Trophoblast cell (in vitro differentiated cells and primary cell): ENCODE results near the gene ATG9A.
A peak's percentile ranks its signal among the peaks of the same experiment; 100 is the strongest.

ENCODE experiments used
- DNase-seq, 2 donors: peaks; one replicate each; pipeline ENCODE4 v3.0.0-alpha.2; 2016
- H2AFZ ChIP-seq: 2 replicates; pipeline ENCODE4 v1.6.1; 2013; ENCODE audit warnings: low read length, moderate library complexity, mild to moderate bottlenecking; ENCODE audit not compliant: insufficient read depth, poor library complexity
- H2AK5ac ChIP-seq: 2 replicates; pipeline ENCODE4 v1.6.1; 2013; ENCODE audit warnings: mild to moderate bottlenecking, low read length
- H2BK120ac ChIP-seq: 2 replicates; pipeline ENCODE4 v1.6.1; 2013; ENCODE audit warnings: low read length, mild to moderate bottlenecking, moderate library complexity; ENCODE audit not compliant: insufficient read depth, poor library complexity
- H2BK12ac ChIP-seq: 2 replicates; pipeline ENCODE4 v1.6.1; 2013; ENCODE audit warnings: mild to moderate bottlenecking, low read length, moderate library complexity
- H2BK5ac ChIP-seq: 2 replicates; pipeline ENCODE4 v1.6.1; 2013; ENCODE audit warnings: low read length, low read depth, moderate library complexity, mild to moderate bottlenecking; ENCODE audit not compliant: poor library complexity
- H3K14ac ChIP-seq: 2 replicates; pipeline ENCODE4 v1.6.1; 2013; ENCODE audit warnings: mild to moderate bottlenecking, low read length
- H3K18ac ChIP-seq: 2 replicates; pipeline ENCODE4 v1.6.1; 2013; ENCODE audit warnings: mild to moderate bottlenecking, low read length
- H3K23ac ChIP-seq: 2 replicates; pipeline ENCODE4 v1.6.1; 2013; ENCODE audit warnings: low read length
- H3K27ac ChIP-seq: 2 replicates; pipeline ENCODE4 v1.5.1; 2013; ENCODE audit warnings: low read depth, mild to moderate bottlenecking, inconsistent platforms, low read length, moderate library complexity
- H3K27me3 ChIP-seq: 2 replicates; pipeline ENCODE4 v1.6.1; 2013; ENCODE audit warnings: inconsistent platforms, mild to moderate bottlenecking, low read length, moderate library complexity; ENCODE audit not compliant: insufficient read depth
- H3K36me3 ChIP-seq, 2 experiments: 1 replicate in 1 of 2; 2 replicates in 1 of 2; pipeline ENCODE4 v1.6.1; 2013; ENCODE audit warnings: low read length in 2 of 2, mild to moderate bottlenecking in 2 of 2, moderate library complexity in 1 of 2; ENCODE audit not compliant: insufficient read depth in 2 of 2, control insufficient read depth in 1 of 2
- H3K4ac ChIP-seq: 2 replicates; pipeline ENCODE4 v1.6.1; 2013; ENCODE audit warnings: low read depth, mild to moderate bottlenecking, low read length, moderate library complexity
- H3K4me1 ChIP-seq, 2 experiments: 1 replicate in 1 of 2; 2 replicates in 1 of 2; pipeline ENCODE4 v1.6.1; 2013; ENCODE audit warnings: low read length in 2 of 2, mild to moderate bottlenecking in 2 of 2, moderate library complexity in 1 of 2; ENCODE audit not compliant: insufficient read depth in 2 of 2, control insufficient read depth in 1 of 2
- H3K4me2 ChIP-seq: 2 replicates; pipeline ENCODE4 v1.6.1; 2013; ENCODE audit warnings: inconsistent platforms, mild to moderate bottlenecking, low read length, moderate library complexity
- H3K4me3 ChIP-seq: 2 replicates; pipeline ENCODE4 v1.5.1; 2013; ENCODE audit warnings: mild to moderate bottlenecking, low read depth, low read length, inconsistent platforms
- H3K79me1 ChIP-seq: one replicate; pipeline ENCODE4 v1.6.1; 2013; ENCODE audit warnings: low read length
- H3K79me2 ChIP-seq: 2 replicates; pipeline ENCODE4 v1.6.1; 2013; ENCODE audit warnings: low read length, mild to moderate bottlenecking; ENCODE audit not compliant: control insufficient read depth, insufficient read depth, poor library complexity
- H3K9ac ChIP-seq: 2 replicates; pipeline ENCODE4 v1.6.1; 2013; ENCODE audit warnings: mild to moderate bottlenecking, low read length
- H3K9me3 ChIP-seq: 2 replicates; pipeline ENCODE4 v1.6.1; 2013; ENCODE audit warnings: low read depth, mild to moderate bottlenecking, control low read depth, inconsistent platforms, low read length; ENCODE audit not compliant: insufficient read depth
- H4K12ac ChIP-seq: 2 replicates; pipeline ENCODE4 v1.6.1; 2013; ENCODE audit warnings: low read depth, mild to moderate bottlenecking, low read length, moderate library complexity
- H4K8ac ChIP-seq: 2 replicates; pipeline ENCODE4 v1.6.1; 2013; ENCODE audit warnings: low read depth, mild to moderate bottlenecking, low read length, moderate library complexity
- H4K91ac ChIP-seq: one replicate; pipeline ENCODE4 v1.6.1; 2013; ENCODE audit warnings: low read depth, mild to moderate bottlenecking, low read length, moderate library complexity
- WGBS: extraction: QIAGEN DNeasy Blood & Tissue Kit; methylation state at CpG from one replicate; pipeline ENCODE4 v1.1.7; 2013; ENCODE audit warnings: missing lambda C conversion rate; ENCODE audit not compliant: insufficient read length, insufficient coverage; ENCODE audit errors: extremely low coverage; 5-methylcytosine and 5-hydroxymethylcytosine counted together

The ATG9A gene

DNA sequence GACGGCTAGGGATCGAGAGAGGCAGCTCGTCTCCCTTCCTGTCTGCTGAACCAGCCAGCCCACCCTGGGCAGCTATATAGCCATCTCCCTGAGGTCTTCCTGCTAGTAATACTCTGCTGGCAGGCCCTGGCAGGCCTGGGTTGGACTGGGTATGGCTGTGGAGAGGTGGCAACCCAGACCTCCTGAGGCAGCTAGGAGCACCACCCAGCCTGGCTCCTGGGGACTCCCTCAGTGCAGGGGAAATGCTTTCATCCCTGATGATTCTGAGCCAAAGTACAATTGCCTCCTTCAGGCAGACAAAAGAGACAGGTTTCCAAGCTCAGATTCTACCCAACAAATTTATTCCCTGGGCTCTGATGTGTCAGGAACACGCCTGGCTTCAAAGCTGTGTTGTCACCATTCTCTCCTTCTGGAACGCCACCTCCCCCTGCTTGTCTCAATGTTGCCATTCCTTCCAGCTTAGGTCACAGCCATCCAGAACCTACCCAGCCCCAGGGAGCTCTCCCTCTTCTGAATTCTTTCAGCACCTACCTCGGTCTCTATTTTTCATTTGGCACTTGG is 45.0 kb upstream of the ATG9A start:
- Histone ChIP-seq H3K79me2 (peaks cover 4% of the 10 kb centered on the region), H3K9ac (no peak overlapping the region), H2AFZ (peak overlapping the region; percentile 28)

DNA sequence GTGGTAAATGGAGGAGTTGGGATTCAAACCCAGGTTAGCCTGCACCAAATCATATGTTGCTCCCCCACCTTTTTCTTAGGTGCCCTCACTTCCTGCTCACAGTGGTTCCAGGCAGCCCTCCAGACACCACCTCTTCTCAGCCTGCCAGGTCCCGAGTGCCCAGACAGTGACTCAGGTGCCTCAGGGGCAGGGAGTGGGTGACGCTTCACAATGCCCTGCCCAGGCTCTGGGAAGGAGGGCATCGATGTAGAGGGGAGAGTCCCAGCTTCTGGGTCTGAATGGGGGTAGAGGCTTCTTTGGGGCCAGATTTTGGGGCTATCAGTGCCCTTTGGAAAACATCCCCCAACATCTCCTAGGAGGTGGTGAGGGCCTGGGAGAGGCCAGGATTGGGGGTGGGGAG is 44.5 kb upstream of the ATG9A start:
- Histone ChIP-seq H2BK5ac (peak overlapping the region; percentile 88), H2BK120ac (peak overlapping the region; percentile 80), H3K27me3 (no peaks in the 10 kb centered on the region), H2AK5ac (peak overlapping the region; percentile 21), H3K14ac (peak overlapping the region; percentile 80), H3K9ac (no peak overlapping the region), H3K79me2 (peaks cover 2% of the 10 kb centered on the region), H3K4me3 (no peak overlapping the region), H2BK12ac (peak overlapping the region; percentile 58), H3K4me1 (peaks cover 18 to 22% of the 10 kb centered on the region in 2 experiments), H4K91ac (peak overlapping the region; percentile 95), H3K23ac (no peak overlapping the region), H4K12ac (peak overlapping the region; percentile 71), H3K36me3 (no peaks in the 10 kb centered on the region), H3K79me1 (peaks cover 19% of the 10 kb centered on the region), H3K4ac (no peak overlapping the region), H3K18ac (peak overlapping the region; percentile 71), H3K9me3 (no peaks in the 10 kb centered on the region), H2AFZ (peak overlapping the region; percentile 28), H3K27ac (peak overlapping the region; percentile 96), H3K4me2 (peak overlapping the region; percentile 50), H4K8ac (peak overlapping the region; percentile 63)
- peak; percentile 93 for DNase-seq
- no CpG with 5 or more reads among the region's 3 CpGs for WGBS

More for the DNA sequence above, 45.0 kb upstream of the ATG9A start:
- no CpG with 5 or more reads among the region's 6 CpGs for WGBS
- Histone ChIP-seq H3K4me2 (peak overlapping the region; percentile 50), H3K4ac (no peak overlapping the region), H3K14ac (peak overlapping the region; percentile 80), H2BK12ac (peak overlapping the region; percentile 58), H4K8ac (peak overlapping the region; percentile 63), H3K4me1 (peaks cover 18 to 22% of the 10 kb centered on the region in 2 experiments), H3K9me3 (no peaks in the 10 kb centered on the region), H3K23ac (no peak overlapping the region), H3K27ac (peak overlapping the region; percentile 96), H4K12ac (peak overlapping the region; percentile 71), H2BK5ac (peak overlapping the region; percentile 88), H3K27me3 (no peaks in the 10 kb centered on the region), H2BK120ac (peak overlapping the region; percentile 80), H3K36me3 (no peaks in the 10 kb centered on the region), H3K4me3 (no peak overlapping the region), H3K79me1 (peaks cover 23% of the 10 kb centered on the region), H2AK5ac (peak overlapping the region; percentile 21), H3K18ac (peak overlapping the region; percentile 71), H4K91ac (peak overlapping the region; percentile 95)
- peak; percentile 93 to 96 for DNase-seq

- H2AFZ ChIP-seq: no peak overlapping the region
- DNase-seq: peak in 1 of 2 donors; percentile 34
- H2BK120ac ChIP-seq: no peak overlapping the region
- H2AK5ac ChIP-seq: no peak overlapping the region
- peaks cover 13 to 14% of the 10 kb centered on the region in 2 experiments for H3K4me1 ChIP-seq
- H3K27me3 ChIP-seq: no peaks in the 10 kb centered on the region
- H4K8ac ChIP-seq: no peak overlapping the region
- H3K4me2 ChIP-seq: no peak overlapping the region
- no peak overlapping the region for H3K18ac ChIP-seq
- H3K9me3 ChIP-seq: no peaks in the 10 kb centered on the region
- H3K27ac ChIP-seq: no peak overlapping the region
- H3K9ac ChIP-seq: no peak overlapping the region
- H3K36me3 ChIP-seq: no peaks in the 10 kb centered on the region
- no peak overlapping the region for H2BK12ac ChIP-seq
- no peak overlapping the region for H2BK5ac ChIP-seq
- H4K91ac ChIP-seq: peak overlapping the region; percentile 29
- H3K23ac ChIP-seq: no peak overlapping the region
- no peak overlapping the region for H3K14ac ChIP-seq
- WGBS: no CpG with 5 or more reads among the region's 2 CpGs
- no peak overlapping the region for H4K12ac ChIP-seq
- no peak overlapping the region for H3K4me3 ChIP-seq
- peaks cover 11% of the 10 kb centered on the region for H3K79me1 ChIP-seq
- H3K4ac ChIP-seq: no peak overlapping the region
- peaks cover 2% of the 10 kb centered on the region for H3K79me2 ChIP-seq
These were observed 43.6 kb upstream of the ATG9A start for GRCh38 chr2:219272995-219273394.

DNA sequence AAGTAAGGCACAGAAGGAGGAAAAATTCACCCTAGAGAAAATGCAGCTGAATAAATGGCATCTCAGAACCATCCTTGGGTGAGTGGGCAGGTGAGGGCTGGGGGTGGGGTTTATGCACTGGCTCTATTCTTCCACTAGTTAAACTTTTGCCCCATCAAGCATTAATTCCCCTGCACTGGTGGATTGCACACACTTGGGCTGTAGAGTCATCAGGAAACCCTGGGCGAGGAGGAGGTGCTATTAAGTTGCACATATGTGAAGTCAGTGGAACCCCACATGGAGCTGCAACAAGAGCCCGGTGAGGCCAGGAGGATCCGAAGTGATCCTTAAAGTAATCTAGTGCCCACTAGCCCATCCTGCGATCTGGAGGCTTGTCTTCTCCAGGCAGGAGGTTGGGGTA is 42.9 kb upstream of the ATG9A start:
- Histone ChIP-seq H2BK120ac (no peak overlapping the region), H2AFZ (no peak overlapping the region), H3K79me1 (peaks cover 9% of the 10 kb centered on the region), H4K91ac (no peak overlapping the region), H2AK5ac (no peak overlapping the region), H3K9ac (no peak overlapping the region), H3K4me3 (no peak overlapping the region), H2BK12ac (no peak overlapping the region), H3K9me3 (no peaks in the 10 kb centered on the region), H4K12ac (no peak overlapping the region), H4K8ac (no peak overlapping the region), H3K27me3 (no peaks in the 10 kb centered on the region), H3K23ac (no peak overlapping the region), H3K14ac (no peak overlapping the region), H3K27ac (no peak overlapping the region), H3K18ac (no peak overlapping the region), H3K79me2 (peaks cover 2% of the 10 kb centered on the region), H3K4me2 (no peak overlapping the region), H3K4me1 (peaks cover 10 to 12% of the 10 kb centered on the region in 2 experiments), H3K4ac (no peak overlapping the region), H2BK5ac (no peak overlapping the region), H3K36me3 (no peaks in the 10 kb centered on the region)
- no CpG with 5 or more reads among the region's 4 CpGs for WGBS
- DNase-seq: no peak
